ENCODE measurements around the gene FGF4. TPM values are rescaled to one million over a fixed set of nuclear protein-coding genes. Genes with fewer than 3 reads are reported as not detected.

Gene FGF4
- total and polyA plus RNA-seq, 10 of the 15 experiments (the other 5 are each of a cell fraction or from before 2014, with no cell fraction given) = not detected

DNA sequence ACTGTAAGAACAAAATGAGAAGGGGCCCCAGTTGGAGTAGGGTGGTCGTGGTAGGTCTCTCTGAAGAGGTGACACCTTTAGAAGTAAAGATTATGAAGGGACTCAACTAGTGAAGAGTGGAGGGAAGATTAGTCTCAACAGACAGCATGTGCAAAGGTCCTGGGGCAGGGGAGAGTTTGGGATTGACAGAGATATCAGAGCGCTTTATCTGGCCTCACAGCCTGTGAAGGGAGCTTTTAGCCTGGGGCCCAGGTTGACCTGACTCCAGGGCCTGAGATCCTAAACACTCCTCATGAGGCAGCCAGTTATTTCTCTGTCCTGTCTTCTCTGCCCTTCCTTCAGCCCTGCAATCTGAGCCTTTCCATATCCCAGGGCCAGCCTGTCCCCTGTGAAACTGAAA, 27.9 kb upstream of the FGF4 start:
- ATAC-seq (no peak), FAIRE-seq (no peak), DNase-seq (ENCODE audit: low read depth, low spot score) (no peak)
- in situ Hi-C loops (cut with MboI) (no loop called here), intact Hi-C loops (cut with micrococcal nuclease; ENCODE audit: unreplicated experiment) (no loop called here)
- SMC1A ChIA-PET (ENCODE audit: uncharacterized antibody, unreplicated experiment) = no interaction called here
- WGBS (ENCODE audit: insufficient coverage, insufficient replicate concordance, low lambda C conversion rate, missing lambda C conversion rate) = 46% methylated on average over 2 of the region's 2 CpGs
- Histone ChIP-seq H3K36me3 (ENCODE audit: control insufficient read depth in 2 of 2, insufficient read depth in 2 of 2, low read length in 1 of 2) (no peaks in the 10 kb centered on the region), H3K4me3 (no peak overlapping the region), H2AFZ (ENCODE audit: control insufficient read depth, low read depth, low read length) (no peak overlapping the region), H3K4me2 (ENCODE audit: control insufficient read depth, insufficient read depth) (no peak overlapping the region), H3K9ac (ENCODE audit: control insufficient read depth, insufficient read depth, low read length) (no peak overlapping the region), H4K20me1 (ENCODE audit: control insufficient read depth, insufficient read depth) (no peaks in the 10 kb centered on the region), H3K27ac (ENCODE audit: control insufficient read depth, insufficient read depth) (no peak overlapping the region), H3K79me2 (ENCODE audit: control insufficient read depth, insufficient read depth, low read length) (no peaks in the 10 kb centered on the region), H3K4me1 (ENCODE audit: control insufficient read depth, insufficient read depth, low read length) (no peaks in the 10 kb centered on the region), H3K27me3 (replicated peaks in 1 of 2; ENCODE audit: control insufficient read depth in 2 of 2, insufficient read depth in 2 of 2, low read length in 1 of 2) (peaks cover 0 to 1% of the 10 kb centered on the region in 2 experiments; a peak in 1 of 4 replicates), H3K9me3 (replicated peaks; ENCODE audit: control insufficient read depth, insufficient read depth, low read length) (no peaks in the 10 kb centered on the region; the same call in 2 of the 3 replicates)
- RAD21 ChIA-PET (ENCODE audit: unreplicated experiment) = no interaction called here
- POLR2A ChIA-PET = no interaction called here
- CTCF ChIA-PET = no interaction called here
- no TSS peak for BruUV-seq (replicated peaks)
- TF ChIP-seq, protein P1, sequence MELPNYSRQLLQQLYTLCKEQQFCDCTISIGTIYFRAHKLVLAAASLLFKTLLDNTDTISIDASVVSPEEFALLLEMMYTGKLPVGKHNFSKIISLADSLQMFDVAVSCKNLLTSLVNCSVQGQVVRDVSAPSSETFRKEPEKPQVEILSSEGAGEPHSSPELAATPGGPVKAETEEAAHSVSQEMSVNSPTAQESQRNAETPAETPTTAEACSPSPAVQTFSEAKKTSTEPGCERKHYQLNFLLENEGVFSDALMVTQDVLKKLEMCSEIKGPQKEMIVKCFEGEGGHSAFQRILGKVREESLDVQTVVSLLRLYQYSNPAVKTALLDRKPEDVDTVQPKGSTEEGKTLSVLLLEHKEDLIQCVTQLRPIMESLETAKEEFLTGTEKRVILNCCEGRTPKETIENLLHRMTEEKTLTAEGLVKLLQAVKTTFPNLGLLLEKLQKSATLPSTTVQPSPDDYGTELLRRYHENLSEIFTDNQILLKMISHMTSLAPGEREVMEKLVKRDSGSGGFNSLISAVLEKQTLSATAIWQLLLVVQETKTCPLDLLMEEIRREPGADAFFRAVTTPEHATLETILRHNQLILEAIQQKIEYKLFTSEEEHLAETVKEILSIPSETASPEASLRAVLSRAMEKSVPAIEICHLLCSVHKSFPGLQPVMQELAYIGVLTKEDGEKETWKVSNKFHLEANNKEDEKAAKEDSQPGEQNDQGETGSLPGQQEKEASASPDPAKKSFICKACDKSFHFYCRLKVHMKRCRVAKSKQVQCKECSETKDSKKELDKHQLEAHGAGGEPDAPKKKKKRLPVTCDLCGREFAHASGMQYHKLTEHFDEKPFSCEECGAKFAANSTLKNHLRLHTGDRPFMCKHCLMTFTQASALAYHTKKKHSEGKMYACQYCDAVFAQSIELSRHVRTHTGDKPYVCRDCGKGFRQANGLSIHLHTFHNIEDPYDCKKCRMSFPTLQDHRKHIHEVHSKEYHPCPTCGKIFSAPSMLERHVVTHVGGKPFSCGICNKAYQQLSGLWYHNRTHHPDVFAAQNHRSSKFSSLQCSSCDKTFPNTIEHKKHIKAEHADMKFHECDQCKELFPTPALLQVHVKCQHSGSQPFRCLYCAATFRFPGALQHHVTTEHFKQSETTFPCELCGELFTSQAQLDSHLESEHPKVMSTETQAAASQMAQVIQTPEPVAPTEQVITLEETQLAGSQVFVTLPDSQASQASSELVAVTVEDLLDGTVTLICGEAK (IDR thresholded peaks at IDR 0.05; ENCODE audit: borderline replicate concordance) = no peak
- TF ChIP-seq, protein P2, sequence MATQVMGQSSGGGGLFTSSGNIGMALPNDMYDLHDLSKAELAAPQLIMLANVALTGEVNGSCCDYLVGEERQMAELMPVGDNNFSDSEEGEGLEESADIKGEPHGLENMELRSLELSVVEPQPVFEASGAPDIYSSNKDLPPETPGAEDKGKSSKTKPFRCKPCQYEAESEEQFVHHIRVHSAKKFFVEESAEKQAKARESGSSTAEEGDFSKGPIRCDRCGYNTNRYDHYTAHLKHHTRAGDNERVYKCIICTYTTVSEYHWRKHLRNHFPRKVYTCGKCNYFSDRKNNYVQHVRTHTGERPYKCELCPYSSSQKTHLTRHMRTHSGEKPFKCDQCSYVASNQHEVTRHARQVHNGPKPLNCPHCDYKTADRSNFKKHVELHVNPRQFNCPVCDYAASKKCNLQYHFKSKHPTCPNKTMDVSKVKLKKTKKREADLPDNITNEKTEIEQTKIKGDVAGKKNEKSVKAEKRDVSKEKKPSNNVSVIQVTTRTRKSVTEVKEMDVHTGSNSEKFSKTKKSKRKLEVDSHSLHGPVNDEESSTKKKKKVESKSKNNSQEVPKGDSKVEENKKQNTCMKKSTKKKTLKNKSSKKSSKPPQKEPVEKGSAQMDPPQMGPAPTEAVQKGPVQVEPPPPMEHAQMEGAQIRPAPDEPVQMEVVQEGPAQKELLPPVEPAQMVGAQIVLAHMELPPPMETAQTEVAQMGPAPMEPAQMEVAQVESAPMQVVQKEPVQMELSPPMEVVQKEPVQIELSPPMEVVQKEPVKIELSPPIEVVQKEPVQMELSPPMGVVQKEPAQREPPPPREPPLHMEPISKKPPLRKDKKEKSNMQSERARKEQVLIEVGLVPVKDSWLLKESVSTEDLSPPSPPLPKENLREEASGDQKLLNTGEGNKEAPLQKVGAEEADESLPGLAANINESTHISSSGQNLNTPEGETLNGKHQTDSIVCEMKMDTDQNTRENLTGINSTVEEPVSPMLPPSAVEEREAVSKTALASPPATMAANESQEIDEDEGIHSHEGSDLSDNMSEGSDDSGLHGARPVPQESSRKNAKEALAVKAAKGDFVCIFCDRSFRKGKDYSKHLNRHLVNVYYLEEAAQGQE (IDR thresholded peaks at IDR 0.05; ENCODE audit: low read depth, low read length) = no peak
- TF ChIP-seq YBX1 (IDR thresholded peaks at IDR 0.05) (no peak), ZNF217 (IDR thresholded peaks at IDR 0.05) (no peak), CBFB (IDR thresholded peaks at IDR 0.05; ENCODE audit: low read depth) (no peak), KDM1A (IDR thresholded peaks at IDR 0.05; ENCODE audit: borderline replicate concordance) (no peak), EED (IDR thresholded peaks at IDR 0.05; ENCODE audit: low read depth) (no peak), ESRRA (IDR thresholded peaks at IDR 0.05; ENCODE audit: low read length) (no peak), RAD21 (IDR thresholded peaks at IDR 0.05; ENCODE audit: insufficient read depth, low read depth, low read length) (no peak), RFX5 (IDR thresholded peaks at IDR 0.05; ENCODE audit: low read depth, low read length) (no peak), ATF7 (IDR thresholded peaks at IDR 0.05; ENCODE audit: low read depth) (no peak)
- TF ChIP-seq, protein P3, sequence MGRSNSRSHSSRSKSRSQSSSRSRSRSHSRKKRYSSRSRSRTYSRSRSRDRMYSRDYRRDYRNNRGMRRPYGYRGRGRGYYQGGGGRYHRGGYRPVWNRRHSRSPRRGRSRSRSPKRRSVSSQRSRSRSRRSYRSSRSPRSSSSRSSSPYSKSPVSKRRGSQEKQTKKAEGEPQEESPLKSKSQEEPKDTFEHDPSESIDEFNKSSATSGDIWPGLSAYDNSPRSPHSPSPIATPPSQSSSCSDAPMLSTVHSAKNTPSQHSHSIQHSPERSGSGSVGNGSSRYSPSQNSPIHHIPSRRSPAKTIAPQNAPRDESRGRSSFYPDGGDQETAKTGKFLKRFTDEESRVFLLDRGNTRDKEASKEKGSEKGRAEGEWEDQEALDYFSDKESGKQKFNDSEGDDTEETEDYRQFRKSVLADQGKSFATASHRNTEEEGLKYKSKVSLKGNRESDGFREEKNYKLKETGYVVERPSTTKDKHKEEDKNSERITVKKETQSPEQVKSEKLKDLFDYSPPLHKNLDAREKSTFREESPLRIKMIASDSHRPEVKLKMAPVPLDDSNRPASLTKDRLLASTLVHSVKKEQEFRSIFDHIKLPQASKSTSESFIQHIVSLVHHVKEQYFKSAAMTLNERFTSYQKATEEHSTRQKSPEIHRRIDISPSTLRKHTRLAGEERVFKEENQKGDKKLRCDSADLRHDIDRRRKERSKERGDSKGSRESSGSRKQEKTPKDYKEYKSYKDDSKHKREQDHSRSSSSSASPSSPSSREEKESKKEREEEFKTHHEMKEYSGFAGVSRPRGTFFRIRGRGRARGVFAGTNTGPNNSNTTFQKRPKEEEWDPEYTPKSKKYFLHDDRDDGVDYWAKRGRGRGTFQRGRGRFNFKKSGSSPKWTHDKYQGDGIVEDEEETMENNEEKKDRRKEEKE (IDR thresholded peaks at IDR 0.05) = no peak
- TF ChIP-seq, protein P4, sequence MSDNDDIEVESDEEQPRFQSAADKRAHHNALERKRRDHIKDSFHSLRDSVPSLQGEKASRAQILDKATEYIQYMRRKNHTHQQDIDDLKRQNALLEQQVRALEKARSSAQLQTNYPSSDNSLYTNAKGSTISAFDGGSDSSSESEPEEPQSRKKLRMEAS (IDR thresholded peaks at IDR 0.05; ENCODE audit: low read depth, low read length) = no peak

All from GM12878 (cell line).